Neural cell (in vitro differentiated cells): Measurements from ENCODE around the gene SKIDA1. TPM values are rescaled to one million over a fixed set of nuclear protein-coding genes. Genes with fewer than 3 reads are reported as not detected.

Source experiments
- H2AFZ ChIP-seq: fragments of 200-600, 300-800 bp; sonication (generic), shearing (Covaris generic); 2 replicates; pipeline ENCODE4 v1.6.0; 2014; ENCODE audit warnings: low read depth, mild to moderate bottlenecking, antibody characterized with exemption, low read length, moderate library complexity
- H3F3A ChIP-seq: fragments of 200-600 bp; shearing (Covaris generic); 2 replicates; pipeline ENCODE4 v1.6.1; 2016; ENCODE audit warnings: mild to moderate bottlenecking, moderate library complexity, mixed read lengths, antibody characterized with exemption, low read length; ENCODE audit not compliant: insufficient read depth, poor library complexity, severe bottlenecking
- H3K27ac ChIP-seq: fragments of 200-600, 300-800 bp; sonication (generic), shearing (Covaris generic); 2 replicates; pipeline ENCODE4 v1.5.1; 2014; ENCODE audit warnings: mild to moderate bottlenecking, low read length, moderate library complexity
- H3K27me3 ChIP-seq: fragments of 300-800, 200-600 bp; sonication (generic), shearing (Covaris generic); 2 replicates; pipeline ENCODE4 v1.6.0; 2014; ENCODE audit warnings: mild to moderate bottlenecking, low read depth, low read length, moderate library complexity; ENCODE audit not compliant: insufficient read depth
- H3K36me3 ChIP-seq: fragments of 300-800, 200-600 bp; sonication (generic), shearing (Covaris generic); 2 replicates; pipeline ENCODE4 v1.5.1; 2014; ENCODE audit warnings: mild to moderate bottlenecking, antibody characterized with exemption, low read length, moderate library complexity; ENCODE audit not compliant: insufficient read depth
- H3K4me2 ChIP-seq: fragments of 300-800, 200-600 bp; sonication (generic), shearing (Covaris generic); 2 replicates; pipeline ENCODE4 v1.6.0; 2014; ENCODE audit warnings: mild to moderate bottlenecking, low read length
- H3K4me3 ChIP-seq: fragments of 300-800, 200-600 bp; sonication (generic), shearing (Covaris generic); 2 replicates; pipeline ENCODE4 v1.5.1; 2014; ENCODE audit warnings: mild to moderate bottlenecking, low read length, moderate library complexity
- H3K79me2 ChIP-seq: fragments of 200-600 bp; shearing (Covaris generic); replicated peaks from 2 replicates; pipeline ENCODE4 v1.6.0; 2014; ENCODE audit warnings: mild to moderate bottlenecking, low read length, moderate library complexity; ENCODE audit not compliant: insufficient read depth
- H3K9ac ChIP-seq: fragments of 300-800, 200-600 bp; sonication (generic), shearing (Covaris generic); 2 replicates; pipeline ENCODE4 v1.6.1; 2016; ENCODE audit warnings: mild to moderate bottlenecking, low read length, mixed read lengths
- H3K9me2 ChIP-seq: fragments of 200-600 bp; shearing (Covaris generic); 2 replicates; pipeline ENCODE4 v1.6.1; 2016; ENCODE audit warnings: mild to moderate bottlenecking, low read length, mixed read lengths; ENCODE audit not compliant: insufficient read depth
- H3K9me3 ChIP-seq: fragments of 200-600, 300-800 bp; sonication (generic), shearing (Covaris generic); 2 replicates; pipeline ENCODE4 v1.6.1; 2016; ENCODE audit warnings: mild to moderate bottlenecking, mixed run types, low read length, moderate library complexity, mixed read lengths
- H4K20me1 ChIP-seq: fragments of 200-600 bp; shearing (Covaris generic); 2 replicates; pipeline ENCODE4 v1.6.1; 2016; ENCODE audit warnings: mild to moderate bottlenecking, mixed run types; ENCODE audit not compliant: insufficient read depth
- CTCF ChIP-seq: fragments of 450-650 bp; IDR thresholded peaks from 2 replicates; pipeline ENCODE4 v1.5.1; 2014; ENCODE audit warnings: antibody characterized with exemption, mild to moderate bottlenecking, moderate library complexity; ENCODE audit not compliant: poor library complexity, severe bottlenecking
- EP300 ChIP-seq: fragments of 450-650 bp; conservative IDR thresholded peaks from 2 replicates; pipeline ENCODE4 v1.6.1; 2014; ENCODE audit warnings: antibody characterized with exemption, mild to moderate bottlenecking, moderate library complexity; ENCODE audit not compliant: poor library complexity, severe bottlenecking
- EZH2 ChIP-seq: fragments of 200-600, 300-800 bp; shearing (Covaris generic), sonication (generic); IDR thresholded peaks from 2 replicates; pipeline ENCODE4 v1.6.1; 2014; ENCODE audit warnings: antibody characterized with exemption, low read length, borderline replicate concordance, mild to moderate bottlenecking; ENCODE audit not compliant: insufficient read depth, poor library complexity, severe bottlenecking
- MXI1 ChIP-seq: fragments of 450-650 bp; conservative IDR thresholded peaks from 2 replicates; pipeline ENCODE4 v1.6.1; 2014; ENCODE audit warnings: antibody characterized with exemption, mild to moderate bottlenecking; ENCODE audit not compliant: poor library complexity, severe bottlenecking
- POLR2AphosphoS5 ChIP-seq: IDR thresholded peaks from 2 replicates; pipeline ENCODE4 v1.6.1; 2012
- RAD21 ChIP-seq: fragments of 450-650 bp; conservative IDR thresholded peaks from 2 replicates; pipeline ENCODE4 v1.6.1; 2014; ENCODE audit warnings: antibody characterized with exemption, mild to moderate bottlenecking, moderate library complexity
- REST ChIP-seq: IDR thresholded peaks from 2 replicates; pipeline ENCODE4 v1.6.1; 2012; ENCODE audit warnings: borderline replicate concordance
- SMC3 ChIP-seq: fragments of 450-650 bp; conservative IDR thresholded peaks from 2 replicates; pipeline ENCODE4 v1.6.1; 2014; ENCODE audit warnings: antibody characterized with exemption, mild to moderate bottlenecking, moderate library complexity; ENCODE audit not compliant: poor library complexity
- TAF1 ChIP-seq: IDR thresholded peaks from 2 replicates; pipeline ENCODE4 v1.6.1; 2012; ENCODE audit warnings: low read depth
- polyA plus RNA-seq: library from polyadenylated mRNA; depleted of rRNA; stranded (reverse); fragments of >200 nt; gene quantifications from 2 replicates; pipeline ENCODE4 v1.2.3, GENCODE V29; 2014

Gene SKIDA1
- polyA plus RNA-seq, 1 donor from 2014 or later = 3.7 TPM

GRCh38 chr10:21517134-21518031 is 8.1 kb downstream of the SKIDA1 start:
- Histone ChIP-seq H3K27me3 (peaks cover 3% of the 10 kb centered on the region), H3K27ac (peak overlapping the region; percentile 79), H3K79me2 (peaks cover 90% of the 10 kb centered on the region), H3K9me3 (no peaks in the 10 kb centered on the region), H3K9ac (peak overlapping the region; percentile 94), H2AFZ (no peak overlapping the region), H3K4me3 (peak overlapping the region; percentile 73), H3K36me3 (no peaks in the 10 kb centered on the region), H3K4me2 (peak overlapping the region; percentile 84), H3F3A (peaks cover 7% of the 10 kb centered on the region), H4K20me1 (no peaks in the 10 kb centered on the region), H3K9me2 (no peaks in the 10 kb centered on the region)
- TF ChIP-seq POLR2AphosphoS5 (peak; percentile 54), TAF1 (no peak)

- Histone ChIP-seq H4K20me1 (no peaks in the 10 kb centered on the region), H3K27me3 (no peaks in the 10 kb centered on the region), H3F3A (peaks cover 7% of the 10 kb centered on the region), H3K27ac (peak overlapping the region; percentile 89), H3K79me2 (peaks cover 91% of the 10 kb centered on the region), H2AFZ (no peak overlapping the region), H3K9me2 (no peaks in the 10 kb centered on the region), H3K9ac (peak overlapping the region; percentile 94), H3K36me3 (no peaks in the 10 kb centered on the region), H3K4me2 (peak overlapping the region; percentile 86), H3K9me3 (no peaks in the 10 kb centered on the region), H3K4me3 (peak overlapping the region; percentile 77)
- TF ChIP-seq EZH2 (no peak), POLR2AphosphoS5 (peak; percentile 34)
Observed at GRCh38 chr10:21516242-21517131, 9.0 kb downstream of the SKIDA1 start.

GRCh38 chr10:21515361-21516241 is 9.9 kb downstream of the SKIDA1 start:
- H3K4me3 ChIP-seq = peak overlapping the region; percentile 77
- H3F3A ChIP-seq = peaks cover 7% of the 10 kb centered on the region
- H4K20me1 ChIP-seq = no peaks in the 10 kb centered on the region
- no peaks in the 10 kb centered on the region for H3K9me2 ChIP-seq
- no peaks in the 10 kb centered on the region for H3K9me3 ChIP-seq
- peak overlapping the region; percentile 86 for H3K4me2 ChIP-seq
- peaks cover 91% of the 10 kb centered on the region for H3K79me2 ChIP-seq
- peak overlapping the region; percentile 94 for H3K9ac ChIP-seq
- no peaks in the 10 kb centered on the region for H3K36me3 ChIP-seq
- no peaks in the 10 kb centered on the region for H3K27me3 ChIP-seq
- peak overlapping the region; percentile 89 for H3K27ac ChIP-seq
- H2AFZ ChIP-seq = no peak overlapping the region
- TF ChIP-seq TAF1 (no peak), CTCF (no peak), RAD21 (no peak), EP300 (no peak), MXI1 (peak; percentile 11), EZH2 (no peak), POLR2AphosphoS5 (peak; percentile 9), SMC3 (no peak), REST (no peak)
